ENCODE measurements around the gene SDCCAG8. TPM values are rescaled to one million over a fixed set of nuclear protein-coding genes. Genes with fewer than 3 reads are reported as not detected.

SDCCAG8 gene
- total RNA-seq, 1 experiment from 2014 or later: 14.0 TPM

DNA sequence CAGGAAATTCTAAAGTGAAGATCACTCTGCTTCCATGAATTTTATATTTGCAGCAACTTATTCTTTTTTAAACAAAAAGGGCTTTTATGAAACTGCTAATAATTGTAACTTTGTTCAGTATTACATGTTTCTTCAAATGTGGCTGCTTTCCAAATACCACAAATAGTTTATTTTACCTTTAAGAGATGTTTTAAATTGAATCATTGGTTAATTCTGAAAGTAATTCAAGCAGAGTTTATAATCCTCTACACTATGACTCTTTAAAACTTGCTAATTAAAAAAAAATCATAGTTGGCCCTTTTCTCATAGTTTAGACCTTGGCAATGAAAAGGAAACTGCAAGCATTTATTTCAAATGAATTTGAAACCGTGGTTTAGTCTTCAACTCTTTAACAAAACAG lies 59.6 kb downstream of the SDCCAG8 start:
- no TSS peak for BruUV-seq (replicated peaks)
- H3K9me3 ChIP-seq (ENCODE audit: control insufficient read depth, insufficient read depth, low read depth, low read length): no peaks in the 10 kb centered on the region
- ChIA-PET CTCF (no interaction called here), POLR2A (no interaction called here)
- no peaks in the 10 kb centered on the region for H3K36me3 ChIP-seq (ENCODE audit: control insufficient read depth, insufficient read depth, low read length)
- no peak for TF ChIP-seq POLR2AphosphoS5 (IDR thresholded peaks at IDR 0.05; ENCODE audit: low read depth, low read length)
- TF ChIP-seq, protein P1, sequence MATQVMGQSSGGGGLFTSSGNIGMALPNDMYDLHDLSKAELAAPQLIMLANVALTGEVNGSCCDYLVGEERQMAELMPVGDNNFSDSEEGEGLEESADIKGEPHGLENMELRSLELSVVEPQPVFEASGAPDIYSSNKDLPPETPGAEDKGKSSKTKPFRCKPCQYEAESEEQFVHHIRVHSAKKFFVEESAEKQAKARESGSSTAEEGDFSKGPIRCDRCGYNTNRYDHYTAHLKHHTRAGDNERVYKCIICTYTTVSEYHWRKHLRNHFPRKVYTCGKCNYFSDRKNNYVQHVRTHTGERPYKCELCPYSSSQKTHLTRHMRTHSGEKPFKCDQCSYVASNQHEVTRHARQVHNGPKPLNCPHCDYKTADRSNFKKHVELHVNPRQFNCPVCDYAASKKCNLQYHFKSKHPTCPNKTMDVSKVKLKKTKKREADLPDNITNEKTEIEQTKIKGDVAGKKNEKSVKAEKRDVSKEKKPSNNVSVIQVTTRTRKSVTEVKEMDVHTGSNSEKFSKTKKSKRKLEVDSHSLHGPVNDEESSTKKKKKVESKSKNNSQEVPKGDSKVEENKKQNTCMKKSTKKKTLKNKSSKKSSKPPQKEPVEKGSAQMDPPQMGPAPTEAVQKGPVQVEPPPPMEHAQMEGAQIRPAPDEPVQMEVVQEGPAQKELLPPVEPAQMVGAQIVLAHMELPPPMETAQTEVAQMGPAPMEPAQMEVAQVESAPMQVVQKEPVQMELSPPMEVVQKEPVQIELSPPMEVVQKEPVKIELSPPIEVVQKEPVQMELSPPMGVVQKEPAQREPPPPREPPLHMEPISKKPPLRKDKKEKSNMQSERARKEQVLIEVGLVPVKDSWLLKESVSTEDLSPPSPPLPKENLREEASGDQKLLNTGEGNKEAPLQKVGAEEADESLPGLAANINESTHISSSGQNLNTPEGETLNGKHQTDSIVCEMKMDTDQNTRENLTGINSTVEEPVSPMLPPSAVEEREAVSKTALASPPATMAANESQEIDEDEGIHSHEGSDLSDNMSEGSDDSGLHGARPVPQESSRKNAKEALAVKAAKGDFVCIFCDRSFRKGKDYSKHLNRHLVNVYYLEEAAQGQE (IDR thresholded peaks at IDR 0.05; ENCODE audit: insufficient read depth in 1 of 2, low read depth in 2 of 2, low read length in 1 of 2): no peak
- no peak for TF ChIP-seq SIN3A (IDR thresholded peaks at IDR 0.05; ENCODE audit: borderline replicate concordance, insufficient read depth, low read depth, low read length)
- TF ChIP-seq, protein P2, sequence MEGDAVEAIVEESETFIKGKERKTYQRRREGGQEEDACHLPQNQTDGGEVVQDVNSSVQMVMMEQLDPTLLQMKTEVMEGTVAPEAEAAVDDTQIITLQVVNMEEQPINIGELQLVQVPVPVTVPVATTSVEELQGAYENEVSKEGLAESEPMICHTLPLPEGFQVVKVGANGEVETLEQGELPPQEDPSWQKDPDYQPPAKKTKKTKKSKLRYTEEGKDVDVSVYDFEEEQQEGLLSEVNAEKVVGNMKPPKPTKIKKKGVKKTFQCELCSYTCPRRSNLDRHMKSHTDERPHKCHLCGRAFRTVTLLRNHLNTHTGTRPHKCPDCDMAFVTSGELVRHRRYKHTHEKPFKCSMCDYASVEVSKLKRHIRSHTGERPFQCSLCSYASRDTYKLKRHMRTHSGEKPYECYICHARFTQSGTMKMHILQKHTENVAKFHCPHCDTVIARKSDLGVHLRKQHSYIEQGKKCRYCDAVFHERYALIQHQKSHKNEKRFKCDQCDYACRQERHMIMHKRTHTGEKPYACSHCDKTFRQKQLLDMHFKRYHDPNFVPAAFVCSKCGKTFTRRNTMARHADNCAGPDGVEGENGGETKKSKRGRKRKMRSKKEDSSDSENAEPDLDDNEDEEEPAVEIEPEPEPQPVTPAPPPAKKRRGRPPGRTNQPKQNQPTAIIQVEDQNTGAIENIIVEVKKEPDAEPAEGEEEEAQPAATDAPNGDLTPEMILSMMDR (IDR thresholded peaks at IDR 0.05): no peak
- no peak for TF ChIP-seq TCF7L2 (IDR thresholded peaks at IDR 0.05; ENCODE audit: low read depth, low read length)
- no peaks in the 10 kb centered on the region for H3K27me3 ChIP-seq (ENCODE audit: control insufficient read depth, insufficient read depth, low read length)
- no peak overlapping the region for H3K4me3 ChIP-seq (ENCODE audit: low read depth in 2 of 2, low read length in 2 of 2)
- no peak overlapping the region for H3K27ac ChIP-seq (ENCODE audit: low read length)
- in situ Hi-C loops (cut with HindIII; ENCODE audit: low pct_unique_long_range_greater_than_20kb, low sequenced_read_pairs) (no loop called here), intact Hi-C loops (cut with micrococcal nuclease; ENCODE audit: unreplicated experiment) (no loop called here)
- DNase-seq (ENCODE audit: low read depth, low spot score) (no peak), ATAC-seq (no peak)
- no peaks in the 10 kb centered on the region for H3K4me1 ChIP-seq (ENCODE audit: control insufficient read depth, insufficient read depth, low read length)

DNA sequence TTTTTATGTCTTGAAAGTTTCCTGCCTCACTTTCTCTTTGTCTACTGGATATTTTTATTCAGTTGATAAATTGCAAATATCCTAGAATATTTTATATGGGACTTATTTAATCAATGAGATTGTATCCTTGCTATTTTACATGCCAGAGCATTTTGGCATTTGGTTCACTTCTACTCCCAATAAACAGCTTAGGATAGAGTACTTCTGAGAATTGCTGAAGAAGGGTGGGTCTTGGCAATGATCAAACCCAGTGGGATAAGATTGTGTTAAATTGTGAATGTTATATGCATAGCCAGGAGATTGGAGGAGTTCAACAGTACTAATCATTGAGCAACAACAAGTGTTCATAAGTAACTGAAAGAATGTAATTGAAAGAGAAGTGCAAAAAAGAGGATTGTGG lies 60.1 kb downstream of the SDCCAG8 start:
- DNase-seq (ENCODE audit: low read depth, low spot score): no peak
- CTCF ChIA-PET: no interaction called here
- ATAC-seq: no peak

More for the DNA sequence above, 60.1 kb downstream of the SDCCAG8 start:
- H3K4me3 ChIP-seq (ENCODE audit: low read depth in 2 of 2, low read length in 2 of 2): no peak overlapping the region
- H3K27ac ChIP-seq (ENCODE audit: low read length): no peak overlapping the region
- TF ChIP-seq TCF7L2 (IDR thresholded peaks at IDR 0.05; ENCODE audit: low read depth, low read length): no peak
- no peak for TF ChIP-seq SIN3A (IDR thresholded peaks at IDR 0.05; ENCODE audit: borderline replicate concordance, insufficient read depth, low read depth, low read length)
- TF ChIP-seq, protein P1 (IDR thresholded peaks at IDR 0.05; ENCODE audit: insufficient read depth in 1 of 2, low read depth in 2 of 2, low read length in 1 of 2): no peak
- TF ChIP-seq, protein P2 (IDR thresholded peaks at IDR 0.05): no peak
- intact Hi-C loops (cut with micrococcal nuclease; ENCODE audit: unreplicated experiment) (no loop called here), in situ Hi-C loops (cut with HindIII; ENCODE audit: low pct_unique_long_range_greater_than_20kb, low sequenced_read_pairs) (no loop called here)
- no peaks in the 10 kb centered on the region for H3K36me3 ChIP-seq (ENCODE audit: control insufficient read depth, insufficient read depth, low read length)
- BruUV-seq (replicated peaks): no TSS peak
- H3K27me3 ChIP-seq (ENCODE audit: control insufficient read depth, insufficient read depth, low read length): no peaks in the 10 kb centered on the region
- no peaks in the 10 kb centered on the region for H3K4me1 ChIP-seq (ENCODE audit: control insufficient read depth, insufficient read depth, low read length)
- POLR2A ChIA-PET: no interaction called here
- H3K9me3 ChIP-seq (ENCODE audit: control insufficient read depth, insufficient read depth, low read depth, low read length): no peaks in the 10 kb centered on the region
